Naive thymus-derived CD4-positive, alpha-beta T cell (primary cell): ENCODE measurements around the gene OSBPL8. TPM values are rescaled to one million over a fixed set of nuclear protein-coding genes. Genes with fewer than 3 reads are reported as not detected.
"Not testable (repeated sequence)": the region's sequence is repeated elsewhere in the genome, so short reads cannot be mapped to it uniquely, and the experiment has no call there.

Source experiments
- ATAC-seq: fragments of 150-1000 bp; cut with Tn5 transposase; 2 replicates; pipeline ENCODE4 v1.10.0; 2021; ENCODE audit warnings: mild to moderate bottlenecking, moderate library complexity
- CTCF ChIA-PET: fragments of 350-600 bp; sonication (Branson Sonifier 250); formaldehyde crosslinking; loops from one replicate; lab custom pipeline; 2021; ENCODE audit warnings: antibody characterized with exemption; lab: Charles Lee
- POLR2A ChIA-PET: fragments of 350-600 bp; sonication (Branson Sonifier 250); formaldehyde crosslinking; loops from one replicate; lab custom pipeline; 2021; ENCODE audit warnings: antibody characterized with exemption, inconsistent platforms; lab: Charles Lee
- DNase-seq, 9 donors: peaks; one replicate each; pipeline versions ENCODE4 v3.0.0 to v3.0.0-alpha.2; 2020 to 2022; ENCODE audit warnings: mixed read lengths in 1 of 9
- H3K27ac ChIP-seq: one replicate; pipeline ENCODE4 v1.7.0; 2013; ENCODE audit warnings: mild to moderate bottlenecking, low read depth, low read length, moderate library complexity
- H3K27me3 ChIP-seq, 2 donors: one replicate each; pipeline ENCODE4 v1.7.0; 2013; ENCODE audit warnings: low read length in 2 of 2, mild to moderate bottlenecking in 2 of 2, moderate library complexity in 2 of 2; ENCODE audit not compliant: control insufficient read depth in 2 of 2, insufficient read depth in 2 of 2
- H3K36me3 ChIP-seq, 3 experiments: 1 replicate in 2 of 3; 2 replicates in 1 of 3; pipeline ENCODE4 v1.7.0; 2013; ENCODE audit warnings: low read length in 3 of 3, mild to moderate bottlenecking in 3 of 3, moderate library complexity in 1 of 3; ENCODE audit not compliant: insufficient read depth in 3 of 3, control insufficient read depth in 2 of 3
- H3K4me1 ChIP-seq, 2 donors: one replicate each; pipeline ENCODE4 v1.7.0; 2013; ENCODE audit warnings: low read length in 2 of 2, mild to moderate bottlenecking in 2 of 2, moderate library complexity in 1 of 2; ENCODE audit not compliant: control insufficient read depth in 2 of 2, insufficient read depth in 2 of 2
- H3K4me3 ChIP-seq: 2 replicates; pipeline ENCODE4 v1.7.0; 2013; ENCODE audit warnings: mild to moderate bottlenecking, low read length
- H3K9me3 ChIP-seq, 3 experiments: 1 replicate in 2 of 3; 2 replicates in 1 of 3; pipeline ENCODE4 v1.7.0; 2013; ENCODE audit warnings: low read length in 3 of 3; ENCODE audit not compliant: control insufficient read depth in 2 of 3
- H3K27ac Mint-ChIP-seq, 9 donors: one replicate each; pipeline ENCODE4 v1.8.0; 2020 to 2022; ENCODE audit warnings: mixed read lengths in 9 of 9, mild to moderate bottlenecking in 8 of 9, moderate library complexity in 5 of 9, inconsistent platforms in 2 of 9
- H3K27me3 Mint-ChIP-seq, 5 donors: one replicate each; pipeline ENCODE4 v1.8.0; 2021 to 2022; ENCODE audit warnings: mixed read lengths in 5 of 5, mild to moderate bottlenecking in 1 of 5
- H3K36me3 Mint-ChIP-seq, 5 donors: one replicate each; pipeline ENCODE4 v1.8.0; 2020 to 2022; ENCODE audit warnings: mixed read lengths in 5 of 5, mild to moderate bottlenecking in 3 of 5, inconsistent platforms in 1 of 5
- H3K4me1 Mint-ChIP-seq, 7 donors: one replicate each; pipeline ENCODE4 v1.8.0; 2020 to 2022; ENCODE audit warnings: mixed read lengths in 7 of 7, mild to moderate bottlenecking in 3 of 7, inconsistent platforms in 1 of 7
- H3K4me3 Mint-ChIP-seq, 10 donors: one replicate each; pipeline ENCODE4 v1.8.0; 2020 to 2022; ENCODE audit warnings: mild to moderate bottlenecking in 10 of 10, mixed read lengths in 10 of 10, moderate library complexity in 6 of 10, inconsistent platforms in 2 of 10
- H3K9me3 Mint-ChIP-seq, 11 donors: one replicate each; pipeline ENCODE4 v1.8.0; 2020 to 2022; ENCODE audit warnings: mixed read lengths in 11 of 11, mild to moderate bottlenecking in 4 of 11, inconsistent platforms in 1 of 11, moderate library complexity in 1 of 11
- intact Hi-C, 2 donors: fragments of 100-400 bp; cut with micrococcal nuclease; formaldehyde crosslinking; loops; one replicate each; pipeline ENCODE4 v1.15.1; 2023
- polyA plus RNA-seq, 2 donors: library from polyadenylated mRNA; unstranded; fragments of 300-500 nt; fragmentation: Illumina TruSeq; gene quantifications; one replicate each; pipeline ENCODE4 v1.2.3, GENCODE V29; 2021
- total RNA-seq, 6 experiments: library from RNA in 5 of 6; stranded (reverse) in 5 of 6; gene quantifications; 1 replicate in 5 of 6; 2 replicates in 1 of 6; pipeline ENCODE4 v1.2.3 and lab custom pipeline; 2021 to 2026

OSBPL8 gene
- total and polyA plus RNA-seq, 7 experiments from 2014 or later: 113 to 157 (median 122) TPM

GRCh38 chr12:76501390-76501789, 58.2 kb downstream of the OSBPL8 start:
- peaks cover 0 to 11% (median 4%) of the 10 kb centered on the region in 11 donors for H3K9me3 Mint-ChIP-seq
- H3K36me3 Mint-ChIP-seq: peaks cover 9 to 60% (median 32%) of the 10 kb centered on the region in 5 donors
- H3K4me3 Mint-ChIP-seq: peak overlapping the region in 1 of 10 donors; percentile 6
- peaks cover 2 to 57% (median 49%) of the 10 kb centered on the region in 7 donors for H3K4me1 Mint-ChIP-seq
- Histone ChIP-seq H3K9me3 (no peaks in the 10 kb centered on the region), H3K4me1 (peaks cover 0 to 4% of the 10 kb centered on the region in 2 donors), H3K27me3 (no peaks in the 10 kb centered on the region), H3K27ac (no peak overlapping the region), H3K36me3 (peaks cover 0 to 9% (median 0%) of the 10 kb centered on the region in 3 experiments), H3K4me3 (no peak overlapping the region)
- CTCF ChIA-PET: no interaction called here
- POLR2A ChIA-PET: no interaction called here
- intact Hi-C loops: no loop called here
- ATAC-seq: no peak
- H3K27me3 Mint-ChIP-seq: no peaks in the 10 kb centered on the region
- peak overlapping the region in 3 of 9 donors; percentile 12 to 68 (median 21) for H3K27ac Mint-ChIP-seq
- no peak for DNase-seq

GRCh38 chr12:76499136-76499535, 60.4 kb downstream of the OSBPL8 start:
- Mint-ChIP-seq H3K27ac (peak overlapping the region in 1 of 9 donors; percentile 22), H3K4me1 (peaks cover 0 to 47% (median 36%) of the 10 kb centered on the region in 7 donors), H3K9me3 (peaks cover 6 to 31% (median 13%) of the 10 kb centered on the region in 11 donors), H3K36me3 (peaks cover 13 to 62% (median 45%) of the 10 kb centered on the region in 5 donors)
- H3K4me3 ChIP-seq, H3K27me3 ChIP-seq, H3K27ac ChIP-seq, POLR2A ChIA-PET, ATAC-seq, intact Hi-C loops, H3K4me3 Mint-ChIP-seq, H3K4me1 ChIP-seq, DNase-seq, H3K36me3 ChIP-seq, H3K27me3 Mint-ChIP-seq, H3K9me3 ChIP-seq: not testable (repeated sequence)
- CTCF ChIA-PET: interaction anchor here (0.7 kb wide), 1 partner anchor 100 kb away, joined by 3 read pairs; no protein-coding TSS in a partner anchor

- H3K36me3 Mint-ChIP-seq: peaks cover 21 to 70% (median 55%) of the 10 kb centered on the region in 5 donors
- H3K4me3 ChIP-seq: no peak overlapping the region
- peaks cover 0 to 18% (median 0%) of the 10 kb centered on the region in 3 experiments for H3K9me3 ChIP-seq
- H3K4me1 ChIP-seq: no peaks in the 10 kb centered on the region
- ChIA-PET CTCF (no interaction called here), POLR2A (no interaction called here)
- no peak overlapping the region for H3K27ac ChIP-seq
- peak overlapping the region in 1 of 9 donors; percentile 3 for H3K27ac Mint-ChIP-seq
- DNase-seq (no peak), ATAC-seq (no peak)
- H3K4me1 Mint-ChIP-seq: peaks cover 0 to 47% (median 22%) of the 10 kb centered on the region in 7 donors
- H3K4me3 Mint-ChIP-seq: peak overlapping the region in 1 of 10 donors; percentile 1
- no peaks in the 10 kb centered on the region for H3K27me3 ChIP-seq
- intact Hi-C loops: no loop called here
- no peaks in the 10 kb centered on the region for H3K27me3 Mint-ChIP-seq
- H3K36me3 ChIP-seq: peaks cover 0 to 4% (median 0%) of the 10 kb centered on the region in 3 experiments
- H3K9me3 Mint-ChIP-seq: peaks cover 11 to 46% (median 18%) of the 10 kb centered on the region in 11 donors
Measured at GRCh38 chr12:76495556-76495955, 64.0 kb downstream of the OSBPL8 start.

- DNase-seq (no peak), ATAC-seq (no peak)
- H3K4me3 Mint-ChIP-seq: no peak overlapping the region
- Histone ChIP-seq H3K27ac (no peak overlapping the region), H3K4me1 (no peaks in the 10 kb centered on the region), H3K4me3 (no peak overlapping the region), H3K9me3 (peaks cover 0 to 18% (median 0%) of the 10 kb centered on the region in 3 experiments), H3K27me3 (no peaks in the 10 kb centered on the region), H3K36me3 (peaks cover 0 to 16% (median 0%) of the 10 kb centered on the region in 3 experiments)
- H3K27ac Mint-ChIP-seq: no peak overlapping the region
- no peaks in the 10 kb centered on the region for H3K27me3 Mint-ChIP-seq
- POLR2A ChIA-PET: no interaction called here
- intact Hi-C loops: no loop called here
- peaks cover 11 to 45% (median 18%) of the 10 kb centered on the region in 11 donors for H3K9me3 Mint-ChIP-seq
- peaks cover 11 to 66% (median 39%) of the 10 kb centered on the region in 7 donors for H3K4me1 Mint-ChIP-seq
- H3K36me3 Mint-ChIP-seq: peaks cover 31 to 83% (median 54%) of the 10 kb centered on the region in 5 donors
- CTCF ChIA-PET: no interaction called here
Measured at GRCh38 chr12:76491292-76491691, 68.3 kb downstream of the OSBPL8 start.

- Mint-ChIP-seq H3K36me3 (peaks cover 26 to 81% (median 51%) of the 10 kb centered on the region in 5 donors), H3K27me3 (no peaks in the 10 kb centered on the region), H3K27ac (peak overlapping the region in 2 of 9 donors; percentile 56 to 83), H3K4me3 (peak overlapping the region in 1 of 10 donors; percentile 28), H3K4me1 (peaks cover 11 to 61% (median 39%) of the 10 kb centered on the region in 7 donors), H3K9me3 (peaks cover 8 to 40% (median 16%) of the 10 kb centered on the region in 11 donors)
- intact Hi-C loops: no loop called here
- Histone ChIP-seq H3K36me3 (peaks cover 0 to 16% (median 0%) of the 10 kb centered on the region in 3 experiments), H3K27ac (no peak overlapping the region), H3K4me1 (no peaks in the 10 kb centered on the region), H3K9me3 (peaks cover 0 to 18% (median 0%) of the 10 kb centered on the region in 3 experiments), H3K27me3 (no peaks in the 10 kb centered on the region), H3K4me3 (no peak overlapping the region)
- ATAC-seq: no peak
- DNase-seq: no peak
- ChIA-PET CTCF (no interaction called here), POLR2A (no interaction called here)
Measured at GRCh38 chr12:76490763-76491162, 68.8 kb downstream of the OSBPL8 start.

GRCh38 chr12:76489737-76490136, 69.8 kb downstream of the OSBPL8 start:
- Histone ChIP-seq H3K4me3 (no peak overlapping the region), H3K9me3 (peaks cover 0 to 18% (median 0%) of the 10 kb centered on the region in 3 experiments), H3K36me3 (peaks cover 0 to 23% (median 0%) of the 10 kb centered on the region in 3 experiments), H3K27ac (no peak overlapping the region), H3K4me1 (no peaks in the 10 kb centered on the region), H3K27me3 (no peaks in the 10 kb centered on the region)
- peak overlapping the region in 2 of 10 donors; percentile 21 to 28 for H3K4me3 Mint-ChIP-seq
- peak overlapping the region in 3 of 9 donors; percentile 1 to 40 (median 8) for H3K27ac Mint-ChIP-seq
- no peak for DNase-seq
- intact Hi-C loops: loop anchor here in 1 of 2 donors (5.0 kb wide), 1 partner anchor 68 kb away; the partner anchor contains the start of gene OSBPL8
- POLR2A ChIA-PET: interaction anchor here (0.6 to 1.5 kb wide), 2 partner anchors 69 to 1316 kb away, joined by 3 to 4 read pairs; partner anchors contain the start of gene OSBPL8
- peaks cover 23 to 72% (median 41%) of the 10 kb centered on the region in 5 donors for H3K36me3 Mint-ChIP-seq
- CTCF ChIA-PET: interaction anchor here (0.7 kb wide), 1 partner anchor 90 kb away, joined by 3 read pairs; no protein-coding TSS in a partner anchor
- no peak for ATAC-seq
- H3K9me3 Mint-ChIP-seq: peaks cover 6 to 30% (median 15%) of the 10 kb centered on the region in 11 donors
- H3K4me1 Mint-ChIP-seq: peaks cover 11 to 60% (median 39%) of the 10 kb centered on the region in 7 donors
- H3K27me3 Mint-ChIP-seq: no peaks in the 10 kb centered on the region
